Mononuclear cell (primary cell): ENCODE data around the gene IQGAP2. TPM values are rescaled to one million over a fixed set of nuclear protein-coding genes. Genes with fewer than 3 reads are reported as not detected.
"Not testable (repeated sequence)": the region's sequence is repeated elsewhere in the genome, so short reads cannot be mapped to it uniquely, and the experiment has no call there.

ENCODE experiments used
- H3K27me3 ChIP-seq: 2 replicates; pipeline ENCODE4 v1.6.0; 2011; ENCODE audit warnings: low read length, control low read depth; ENCODE audit not compliant: insufficient read depth
- H3K4me1 ChIP-seq: 2 replicates; pipeline ENCODE4 v1.5.1; 2011; ENCODE audit warnings: mild to moderate bottlenecking, low read length, control low read depth; ENCODE audit not compliant: insufficient read depth
- H3K4me3 ChIP-seq: 2 replicates; pipeline ENCODE4 v1.5.1; 2011; ENCODE audit warnings: mild to moderate bottlenecking, low read length, moderate library complexity
- H3K9me3 ChIP-seq: 2 replicates; pipeline ENCODE4 v1.5.1; 2011; ENCODE audit warnings: low read depth, mild to moderate bottlenecking, control low read depth, low read length
- total RNA-seq: library from RNA; depleted of rRNA; stranded (reverse); fragments of >200 nt; gene quantifications from one replicate; pipeline ENCODE4 v1.2.3, GENCODE V29; 2012

IQGAP2 gene, protein sequence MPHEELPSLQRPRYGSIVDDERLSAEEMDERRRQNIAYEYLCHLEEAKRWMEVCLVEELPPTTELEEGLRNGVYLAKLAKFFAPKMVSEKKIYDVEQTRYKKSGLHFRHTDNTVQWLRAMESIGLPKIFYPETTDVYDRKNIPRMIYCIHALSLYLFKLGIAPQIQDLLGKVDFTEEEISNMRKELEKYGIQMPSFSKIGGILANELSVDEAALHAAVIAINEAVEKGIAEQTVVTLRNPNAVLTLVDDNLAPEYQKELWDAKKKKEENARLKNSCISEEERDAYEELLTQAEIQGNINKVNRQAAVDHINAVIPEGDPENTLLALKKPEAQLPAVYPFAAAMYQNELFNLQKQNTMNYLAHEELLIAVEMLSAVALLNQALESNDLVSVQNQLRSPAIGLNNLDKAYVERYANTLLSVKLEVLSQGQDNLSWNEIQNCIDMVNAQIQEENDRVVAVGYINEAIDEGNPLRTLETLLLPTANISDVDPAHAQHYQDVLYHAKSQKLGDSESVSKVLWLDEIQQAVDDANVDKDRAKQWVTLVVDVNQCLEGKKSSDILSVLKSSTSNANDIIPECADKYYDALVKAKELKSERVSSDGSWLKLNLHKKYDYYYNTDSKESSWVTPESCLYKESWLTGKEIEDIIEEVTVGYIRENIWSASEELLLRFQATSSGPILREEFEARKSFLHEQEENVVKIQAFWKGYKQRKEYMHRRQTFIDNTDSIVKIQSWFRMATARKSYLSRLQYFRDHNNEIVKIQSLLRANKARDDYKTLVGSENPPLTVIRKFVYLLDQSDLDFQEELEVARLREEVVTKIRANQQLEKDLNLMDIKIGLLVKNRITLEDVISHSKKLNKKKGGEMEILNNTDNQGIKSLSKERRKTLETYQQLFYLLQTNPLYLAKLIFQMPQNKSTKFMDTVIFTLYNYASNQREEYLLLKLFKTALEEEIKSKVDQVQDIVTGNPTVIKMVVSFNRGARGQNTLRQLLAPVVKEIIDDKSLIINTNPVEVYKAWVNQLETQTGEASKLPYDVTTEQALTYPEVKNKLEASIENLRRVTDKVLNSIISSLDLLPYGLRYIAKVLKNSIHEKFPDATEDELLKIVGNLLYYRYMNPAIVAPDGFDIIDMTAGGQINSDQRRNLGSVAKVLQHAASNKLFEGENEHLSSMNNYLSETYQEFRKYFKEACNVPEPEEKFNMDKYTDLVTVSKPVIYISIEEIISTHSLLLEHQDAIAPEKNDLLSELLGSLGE (N-terminal part only)
- total RNA-seq, result 75.0 TPM

DNA sequence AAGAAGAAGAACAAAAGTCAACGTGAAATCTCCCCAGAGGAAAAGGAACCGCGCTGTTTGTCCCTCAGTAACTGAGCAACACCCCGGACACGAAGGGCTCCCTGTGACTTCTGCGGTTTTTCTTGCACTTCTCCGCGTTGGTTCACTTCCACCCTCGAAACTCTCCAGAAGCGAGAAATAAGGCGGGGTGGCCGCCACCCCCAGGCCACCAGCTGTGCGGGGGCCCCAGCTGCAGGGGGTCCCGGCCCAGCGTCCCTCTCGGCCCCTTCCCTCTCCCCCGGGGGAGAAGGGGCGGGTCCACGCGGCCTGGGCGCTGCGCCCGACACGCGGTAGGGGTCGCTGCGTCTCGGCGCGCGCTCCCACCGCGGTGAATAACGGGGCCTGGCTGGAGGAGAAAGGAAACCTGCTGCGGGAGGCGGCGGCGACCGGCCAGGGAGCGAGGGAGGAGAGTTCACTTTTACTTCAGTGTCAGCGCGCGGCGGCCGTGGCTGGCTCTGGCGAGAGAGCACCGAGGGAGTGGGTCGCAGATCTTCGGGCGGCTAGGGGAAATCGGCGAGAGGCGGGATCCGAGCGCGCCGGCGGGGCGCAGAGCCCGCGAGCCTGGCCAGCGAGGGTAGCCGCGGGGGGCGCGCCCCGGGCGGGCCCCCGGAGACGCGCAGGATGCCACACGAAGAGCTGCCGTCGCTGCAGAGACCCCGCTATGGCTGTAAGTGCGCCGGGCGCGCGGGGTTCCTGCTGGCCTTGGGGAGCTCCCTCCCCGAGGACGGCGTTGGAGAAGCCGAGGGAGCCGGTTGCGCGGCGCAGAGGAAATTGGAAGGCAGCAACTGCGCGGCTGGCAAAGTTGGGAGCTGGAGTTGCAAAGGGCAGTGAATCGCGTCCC is at the start of gene IQGAP2:
Gene IQGAP2 (plus strand): TSS at position 400 of the 880 bp plus-strand sequence. CDS start 261 bp downstream, at position 661.
- Histone ChIP-seq H3K4me3 (peak within 1 kb of the TSS; percentile 75), H3K9me3 (no peaks in the 10 kb centered on the region), H3K4me1 (peaks cover 60% of the 10 kb centered on the region), H3K27me3 (no peaks in the 10 kb centered on the region)

DNA sequence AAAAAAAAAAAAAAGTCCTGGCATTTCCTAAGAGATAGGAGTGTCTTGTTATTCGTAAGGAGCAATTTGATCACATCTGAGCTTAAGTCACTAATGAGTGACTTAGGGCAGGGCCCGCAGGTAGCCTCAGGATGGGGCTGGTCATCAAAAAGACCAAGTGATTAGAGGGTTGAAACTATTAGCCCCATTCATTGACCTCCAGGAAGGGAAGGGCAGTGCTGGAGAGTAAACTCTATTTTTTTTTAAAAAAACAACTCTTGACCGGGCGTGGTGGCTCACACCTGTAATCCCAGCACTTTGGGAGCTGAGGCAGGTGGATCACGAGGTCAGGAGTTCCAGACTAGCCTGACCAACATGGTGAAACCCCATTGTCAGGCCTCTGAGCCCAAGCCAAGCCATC is 46.2 kb upstream of the IQGAP2 start:
- Histone ChIP-seq H3K4me1 (no peaks in the 10 kb centered on the region), H3K27me3 (no peaks in the 10 kb centered on the region), H3K9me3 (no peaks in the 10 kb centered on the region), H3K4me3 (no peak overlapping the region)

DNA sequence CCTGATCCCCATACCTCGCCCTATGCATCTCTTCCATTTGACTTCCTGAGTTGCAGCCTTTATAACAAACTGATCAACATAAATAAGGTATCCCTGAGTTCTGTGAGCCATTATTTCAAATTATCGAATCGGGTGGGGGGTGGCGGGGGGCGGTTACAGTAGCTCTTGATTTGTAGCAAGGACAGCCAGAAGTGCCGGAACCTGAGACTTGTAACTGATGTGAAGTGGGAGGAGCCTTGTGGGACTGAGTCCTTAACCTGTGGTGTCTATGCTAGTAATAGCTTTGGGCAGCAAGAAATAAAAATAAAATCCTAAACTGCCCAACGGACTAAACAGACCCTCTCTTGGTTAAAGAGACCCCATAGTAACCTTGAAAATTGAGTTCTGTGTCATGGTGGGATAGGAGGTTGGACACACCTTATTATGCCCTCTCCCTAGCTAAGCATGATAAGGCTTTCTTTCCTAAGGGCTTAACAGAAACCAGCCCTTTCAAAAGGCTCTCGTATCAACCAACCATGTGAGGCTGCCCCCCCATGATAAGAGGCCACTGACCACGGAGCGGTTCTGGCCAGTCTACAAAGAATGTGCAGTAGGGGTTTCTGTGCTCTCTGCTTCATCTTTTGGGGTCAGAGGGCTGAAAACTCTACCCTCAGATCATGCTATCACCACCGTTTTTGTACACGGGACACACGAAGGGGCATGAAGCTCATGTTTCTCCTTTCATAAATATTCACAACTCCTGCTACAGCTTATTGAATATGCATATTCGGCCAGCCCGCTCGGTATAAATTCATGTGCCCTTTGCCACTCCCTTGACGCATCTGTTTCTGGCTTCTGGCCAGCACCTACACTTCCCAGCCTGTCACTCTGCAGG is 39.5 kb upstream of the IQGAP2 start:
- Histone ChIP-seq H3K4me1 (peaks cover 13% of the 10 kb centered on the region), H3K27me3 (no peaks in the 10 kb centered on the region), H3K9me3 (no peaks in the 10 kb centered on the region), H3K4me3 (no peak overlapping the region)

DNA sequence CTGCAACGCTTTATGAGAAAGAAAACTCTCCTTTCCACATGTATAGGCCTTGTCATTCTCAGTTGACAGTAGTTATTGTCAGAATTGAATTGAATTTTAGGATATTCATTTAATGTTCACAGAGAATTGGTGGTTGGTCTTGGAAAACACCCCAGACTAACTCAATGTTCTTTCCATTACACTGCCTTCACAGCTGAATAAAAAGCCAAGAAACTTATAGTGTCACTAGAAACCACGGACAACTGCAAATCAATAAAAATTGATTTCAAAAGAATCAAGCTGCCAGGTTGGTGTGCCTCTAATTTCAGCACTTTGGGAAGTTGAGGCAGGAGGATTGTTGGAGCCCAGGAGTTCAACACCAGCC is 38.9 kb upstream of the IQGAP2 start:
- Histone ChIP-seq H3K4me3 (no peak overlapping the region), H3K4me1 (peaks cover 13% of the 10 kb centered on the region), H3K27me3 (no peaks in the 10 kb centered on the region), H3K9me3 (no peaks in the 10 kb centered on the region)

DNA sequence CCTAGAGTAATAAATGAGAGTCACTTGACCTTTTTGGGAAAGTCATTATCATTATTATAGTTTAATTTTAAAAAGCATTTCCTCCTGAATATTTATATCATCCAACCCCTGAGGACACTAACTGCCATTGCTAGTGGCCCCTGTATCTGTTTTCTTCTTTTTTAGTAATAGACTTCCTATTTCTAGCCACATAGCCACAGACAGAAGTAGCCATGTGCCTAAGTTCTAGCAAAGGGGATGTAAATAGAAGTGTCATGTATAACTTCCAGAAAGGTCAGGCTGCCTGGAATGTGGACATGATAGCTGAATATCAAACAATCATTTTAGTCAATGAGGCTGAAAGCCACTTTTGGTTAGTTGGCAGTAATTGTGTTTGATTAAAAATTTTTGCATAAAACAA is 37.5 kb upstream of the IQGAP2 start:
- Histone ChIP-seq H3K27me3 (no peaks in the 10 kb centered on the region), H3K4me1 (peaks cover 13% of the 10 kb centered on the region), H3K9me3 (no peaks in the 10 kb centered on the region), H3K4me3 (no peak overlapping the region)

DNA sequence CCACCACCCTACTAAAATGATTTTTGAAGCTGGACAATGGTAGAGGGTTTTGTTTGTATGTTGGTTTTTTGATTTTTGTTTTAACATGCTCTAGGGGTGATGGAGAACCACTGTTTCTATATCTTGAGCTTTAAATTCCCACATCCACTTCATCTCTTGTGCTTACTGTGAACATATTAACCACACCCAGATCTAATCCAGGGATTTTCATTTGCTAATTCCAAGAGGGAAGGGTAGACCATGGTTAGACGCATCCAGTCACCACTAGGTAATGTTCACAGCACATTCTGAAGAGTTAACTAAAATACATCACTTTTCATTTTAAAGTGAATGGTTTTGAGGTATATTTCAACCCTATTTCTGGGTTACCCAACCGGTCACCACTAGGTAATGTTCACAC is 36.5 kb upstream of the IQGAP2 start:
- Histone ChIP-seq H3K9me3 (no peaks in the 10 kb centered on the region), H3K27me3 (no peaks in the 10 kb centered on the region), H3K4me3 (no peak overlapping the region), H3K4me1 (peaks cover 13% of the 10 kb centered on the region)

DNA sequence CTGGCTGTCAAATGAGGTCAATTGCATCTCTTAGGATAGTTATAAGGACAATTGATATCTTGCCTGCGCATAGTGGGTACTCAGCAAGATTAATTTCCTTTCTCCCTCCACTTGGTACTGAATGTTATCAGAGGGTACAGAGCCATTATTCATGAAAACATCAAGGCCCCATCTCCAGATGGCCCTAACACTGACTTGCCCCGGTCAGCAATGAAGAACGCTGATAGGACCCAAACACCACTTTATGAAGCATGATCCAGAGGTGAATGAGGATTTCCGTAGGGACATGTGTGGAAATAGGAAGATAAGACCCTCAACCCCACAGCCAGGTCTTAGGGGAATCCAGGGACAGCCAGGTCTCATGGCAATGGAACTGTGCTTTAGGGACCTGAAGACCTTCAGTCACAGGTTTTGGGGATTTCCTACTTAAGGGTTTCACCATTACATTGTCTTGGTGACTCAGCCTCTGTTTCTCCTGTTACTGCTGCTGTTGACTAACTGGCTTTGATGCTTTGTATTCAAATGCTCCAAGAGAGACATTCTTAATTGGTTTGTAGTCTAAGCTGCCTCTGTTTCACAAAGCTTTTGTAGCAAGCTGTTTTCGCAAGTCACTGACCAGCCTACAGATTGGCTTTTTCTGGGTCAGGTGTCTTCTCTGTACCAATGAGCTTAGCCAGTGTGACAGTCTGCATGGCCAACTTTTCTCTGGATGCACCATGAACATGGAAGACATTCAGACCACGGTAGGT is 35.3 kb upstream of the IQGAP2 start:
- Histone ChIP-seq H3K4me3 (no peak overlapping the region), H3K9me3 (no peaks in the 10 kb centered on the region), H3K27me3 (no peaks in the 10 kb centered on the region), H3K4me1 (peaks cover 13% of the 10 kb centered on the region)

DNA sequence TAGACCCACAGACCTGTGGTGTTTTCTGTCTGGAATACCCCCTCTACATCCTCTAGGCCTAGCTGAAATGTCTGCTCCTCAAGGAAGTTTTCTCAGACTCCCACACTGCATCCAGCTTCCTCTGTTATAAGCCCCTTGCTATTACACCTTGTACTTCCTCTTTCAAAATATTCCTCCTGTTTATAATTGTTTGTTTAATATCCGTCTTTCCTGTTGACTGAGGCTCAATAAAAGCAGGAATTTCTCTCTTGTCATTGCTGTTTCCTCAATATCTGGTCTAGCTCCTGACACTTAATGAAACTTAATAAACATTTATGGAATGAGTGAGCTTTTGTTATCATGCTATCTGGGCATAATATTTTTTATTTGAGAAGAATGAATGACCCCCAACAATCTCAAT is 34.1 kb upstream of the IQGAP2 start:
- no peak overlapping the region for H3K4me3 ChIP-seq
- H3K4me1 ChIP-seq, result peaks cover 13% of the 10 kb centered on the region
- no peaks in the 10 kb centered on the region for H3K27me3 ChIP-seq
- H3K9me3 ChIP-seq, result no peaks in the 10 kb centered on the region

DNA sequence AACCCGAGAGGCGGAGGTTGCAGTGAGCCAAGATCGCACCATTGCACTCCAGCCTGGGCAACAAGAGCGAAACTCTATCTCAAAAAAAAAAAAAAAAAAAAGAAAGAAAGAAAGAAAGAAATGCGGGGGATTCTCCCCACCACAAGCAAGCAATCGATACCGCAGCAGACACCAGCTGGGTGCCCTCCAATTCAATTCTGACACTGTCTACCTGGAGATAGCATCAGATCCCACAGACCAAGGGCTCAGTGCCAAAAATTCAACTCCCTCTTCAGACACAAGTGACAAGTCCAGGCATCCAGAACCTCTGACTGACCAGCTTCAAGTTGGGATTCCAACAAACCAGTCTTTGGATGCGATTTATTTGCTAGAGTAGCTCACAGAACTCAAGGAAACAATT is 33.4 kb upstream of the IQGAP2 start:
- H3K4me1 ChIP-seq, result peaks cover 13% of the 10 kb centered on the region
- not testable (repeated sequence) for H3K9me3 ChIP-seq, H3K4me3 ChIP-seq, H3K27me3 ChIP-seq

DNA sequence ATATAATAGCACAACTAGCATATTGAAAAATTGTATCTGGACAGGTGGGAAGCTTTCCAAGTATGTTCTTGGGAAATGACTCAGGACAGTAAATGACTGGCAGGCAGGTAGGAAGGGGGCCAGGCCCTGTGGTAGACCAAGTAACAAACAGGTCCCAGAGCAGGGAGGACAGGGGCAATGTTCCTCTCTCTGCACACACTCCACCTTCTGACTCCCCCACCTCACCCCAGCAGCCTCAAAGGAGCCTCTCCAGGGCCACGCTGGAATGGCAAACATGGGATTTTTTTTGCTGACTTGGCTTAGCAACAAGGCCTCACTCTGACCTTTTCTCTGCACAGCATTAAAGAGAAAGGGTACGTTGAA is 31.1 kb upstream of the IQGAP2 start:
- Histone ChIP-seq H3K4me3 (no peak overlapping the region), H3K27me3 (no peaks in the 10 kb centered on the region)

DNA sequence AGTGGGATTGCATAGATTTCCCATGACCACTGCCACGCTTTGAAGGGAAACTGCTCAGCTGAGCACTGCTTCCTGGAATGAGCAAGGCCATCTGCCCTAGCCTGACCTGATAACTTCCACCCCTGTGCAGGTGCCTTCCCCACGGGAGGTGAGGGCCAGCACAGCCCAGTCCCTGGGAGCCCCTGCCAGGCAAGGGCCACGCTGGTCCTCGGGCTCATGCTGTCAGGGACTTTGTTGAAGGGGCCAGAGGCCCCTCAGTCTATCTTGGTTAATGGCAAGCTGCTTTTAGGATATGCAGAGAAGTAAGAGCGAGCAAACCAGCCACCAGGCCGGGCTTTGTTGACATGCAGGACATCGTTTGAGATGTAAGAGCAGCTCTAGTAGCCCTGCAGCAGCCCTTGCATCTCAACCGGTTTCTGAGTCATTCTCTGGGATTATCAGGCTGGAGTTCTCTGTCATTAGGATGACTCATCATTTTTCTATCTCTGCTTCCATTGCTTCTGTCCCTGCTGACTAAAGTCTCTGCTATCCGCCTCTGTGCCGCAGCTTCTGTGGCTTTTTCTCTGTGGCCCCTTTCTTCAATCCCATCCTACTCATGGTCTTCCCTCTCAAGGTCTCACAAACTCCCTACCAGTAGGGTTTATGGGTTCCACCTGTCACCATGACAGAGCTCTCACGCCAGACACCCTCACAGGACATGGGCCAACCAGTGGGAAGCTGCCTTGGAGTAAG is 30.6 kb upstream of the IQGAP2 start:
- H3K4me3 ChIP-seq, result no peak overlapping the region
- no peaks in the 10 kb centered on the region for H3K9me3 ChIP-seq
- no peaks in the 10 kb centered on the region for H3K4me1 ChIP-seq

More for the DNA sequence above, 31.1 kb upstream of the IQGAP2 start:
- Histone ChIP-seq H3K9me3 (no peaks in the 10 kb centered on the region), H3K4me1 (no peaks in the 10 kb centered on the region)

DNA sequence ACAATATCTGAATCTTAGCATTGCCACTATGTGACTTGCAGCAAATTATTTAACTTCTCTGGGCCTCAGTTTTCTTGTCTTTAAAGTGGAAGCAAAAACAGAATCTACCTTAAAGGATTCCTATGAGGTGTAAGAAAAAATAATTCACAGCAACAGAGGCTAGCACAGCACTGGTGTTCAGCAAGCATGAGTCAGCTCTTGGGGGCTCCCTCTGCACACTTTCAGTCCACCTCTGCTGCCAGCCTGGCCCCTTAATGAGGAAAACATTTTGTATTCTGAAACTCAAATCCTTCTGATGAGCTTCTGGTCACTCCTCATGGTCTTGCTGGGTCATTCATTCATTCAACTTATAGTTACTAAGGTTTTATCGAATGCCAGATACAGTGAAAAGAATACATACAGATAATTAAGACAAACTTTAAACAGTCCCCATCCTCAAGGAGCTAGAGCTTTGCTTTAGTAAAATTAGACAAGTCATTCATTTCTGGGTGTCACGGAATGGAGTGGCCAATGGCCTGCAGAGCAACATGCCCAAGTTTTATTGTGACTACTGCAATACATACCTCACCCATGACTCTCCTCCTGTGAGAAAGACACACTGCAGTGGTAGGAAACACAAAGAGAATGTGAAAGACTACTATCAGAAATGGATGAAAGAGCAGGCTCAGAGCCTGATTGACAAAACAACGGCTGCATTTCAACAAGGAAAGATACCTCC is 26.8 kb upstream of the IQGAP2 start:
- Histone ChIP-seq H3K9me3 (no peaks in the 10 kb centered on the region), H3K4me3 (no peak overlapping the region), H3K27me3 (no peaks in the 10 kb centered on the region), H3K4me1 (peaks cover 7% of the 10 kb centered on the region)

More for the DNA sequence above, 30.6 kb upstream of the IQGAP2 start:
- H3K27me3 ChIP-seq, result no peaks in the 10 kb centered on the region
